Erythroblast (primary cell): ENCODE results near the gene LAMB4.

Experiments
- GATA1 ChIP-seq: IDR thresholded peaks from 2 replicates; pipeline ENCODE4 v1.6.1; 2011; ENCODE audit warnings: low read depth, mild to moderate bottlenecking, control low read depth, low read length, moderate library complexity
- POLR2A ChIP-seq: IDR thresholded peaks from 2 replicates; pipeline ENCODE4 v1.6.1; 2011; ENCODE audit warnings: mild to moderate bottlenecking, low read length

GRCh38 chr7:108077709-108078108 is 52.5 kb downstream of the LAMB4 start:
- TF ChIP-seq POLR2A = no peak
- no peak for TF ChIP-seq GATA1
